ENCODE data around the gene KCNMA1.

- TF ChIP-seq CTCF (IDR thresholded peaks at IDR 0.05) (no peak), POLR2AphosphoS5 (IDR thresholded peaks at IDR 0.05) (no peak)
Measured at GRCh38 chr10:77274046-77274795, 363.4 kb downstream of the KCNMA1 start.
